Esophagus squamous epithelium (tissue), 5 donors: ENCODE data around the gene CENATAC. TPM values are rescaled to one million over a fixed set of nuclear protein-coding genes. Genes with fewer than 3 reads are reported as not detected.
A peak's percentile ranks its signal among the peaks of the same experiment; 100 is the strongest.

Experiments used
- DNase-seq: peaks from one replicate; lab custom pipeline; 2025; lab: John Stamatoyannopoulos, UW
- H3K27ac ChIP-seq, 4 donors: fragments of 200-600 bp; sonication (generic); one replicate each; pipeline ENCODE4 v1.5.1; 2016 to 2019; ENCODE audit warnings: mild to moderate bottlenecking in 1 of 4
- H3K27me3 ChIP-seq, 4 donors: fragments of 200-600 bp; sonication (generic); 1 replicate in 3 of 4; 2 replicates in 1 of 4; pipeline versions ENCODE4 v1.5.1 to v1.6.0; 2017 to 2021; ENCODE audit warnings: antibody characterized with exemption in 1 of 4
- H3K36me3 ChIP-seq, 3 donors: fragments of 200-600 bp; sonication (generic); one replicate each; pipeline ENCODE4 v1.5.1; 2016 to 2019
- H3K4me1 ChIP-seq, 3 donors: fragments of 200-600 bp; sonication (generic); one replicate each; pipeline ENCODE4 v1.5.1; 2017 to 2019
- H3K4me3 ChIP-seq, 4 donors: fragments of 200-600 bp; sonication (generic); 1 replicate in 3 of 4; 2 replicates in 1 of 4; pipeline ENCODE4 v1.5.1; 2016 to 2019; ENCODE audit warnings: mild to moderate bottlenecking in 2 of 4, moderate library complexity in 1 of 4
- H3K9me3 ChIP-seq, 3 donors: fragments of 200-600 bp; sonication (generic); one replicate each; pipeline ENCODE4 v1.5.1; 2016 to 2019
- POLR2A ChIP-seq, 4 donors: fragments of 450-650 bp; IDR thresholded peaks; one replicate each; pipeline ENCODE4 v1.6.1; 2017; ENCODE audit warnings: antibody characterized with exemption in 4 of 4, mild to moderate bottlenecking in 4 of 4, moderate library complexity in 3 of 4
- WGBS, 2 donors: methylation state at CpG; one replicate each; pipeline ENCODE4 v1.1.5; 2018; 5-methylcytosine and 5-hydroxymethylcytosine counted together
- intact Hi-C: fragments of 100-400 bp; cut with DNase I; formaldehyde crosslinking; loops from one replicate; pipeline ENCODE4 v1.15.0; 2022
- total RNA-seq, 4 donors: library from RNA; depleted of rRNA; stranded (reverse); fragments of >200 nt; gene quantifications; one replicate each; pipeline ENCODE4 v1.1.0, GENCODE V29; 2016
- TF ChIP-seq, protein P1 (sequence below), 6 experiments: fragments of 450-650 bp in 4 of 6; fragments of 200-600 bp in 2 of 6; sonication (generic) in 2 of 6; IDR thresholded peaks; one replicate each; pipeline ENCODE4 v1.5.1; 2016 to 2019; ENCODE audit warnings: antibody characterized with exemption in 6 of 6, mild to moderate bottlenecking in 4 of 6, moderate library complexity in 4 of 6
- donor health status: DM: yes; HTN: yes; CAD: no.

The CENATAC gene
- total RNA-seq, 4 donors from 2014 or later, result 9.2 to 58.9 (median 29.4) TPM

DNA sequence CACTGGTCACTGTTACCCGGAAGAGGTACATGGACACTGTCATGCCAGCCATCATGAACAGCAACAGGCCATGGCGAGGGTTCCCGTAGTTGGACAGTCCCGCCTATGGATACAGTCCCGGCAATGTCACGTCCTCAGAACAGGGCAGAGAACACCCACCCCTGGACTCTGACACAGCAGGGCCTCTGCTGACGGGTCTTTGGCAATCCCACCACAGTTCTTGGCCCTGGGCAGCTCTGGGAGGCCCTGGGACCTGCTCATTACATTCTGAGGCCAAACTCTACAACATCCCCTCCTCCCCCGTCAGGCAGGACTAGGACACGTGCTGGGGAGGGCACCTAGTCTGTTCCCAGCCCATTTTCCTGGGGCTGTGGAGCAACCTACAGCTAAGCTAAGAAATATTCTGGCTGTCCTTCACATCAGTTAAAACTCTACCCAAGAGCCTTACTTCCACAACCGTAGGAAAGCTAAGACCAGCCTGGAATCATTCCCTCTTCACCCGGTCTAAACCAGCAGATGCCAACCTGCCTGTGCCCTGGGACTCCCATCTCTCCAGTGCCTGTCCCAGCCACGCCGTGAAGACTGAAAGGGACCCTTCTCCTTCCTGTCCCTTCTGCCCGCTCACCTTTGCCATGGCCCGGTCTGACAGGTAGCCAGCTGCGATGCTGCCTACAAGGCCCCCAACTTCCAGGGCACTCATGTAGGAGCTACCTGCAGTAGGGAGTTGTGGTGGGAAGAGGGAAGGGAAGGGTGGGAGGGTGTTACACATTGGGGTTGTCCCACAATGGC is 28.2 kb downstream of the CENATAC start:
- 82 to 84% methylated on average over 8 to 13 of the region's 16 CpGs for WGBS, 2 donors
- no peak for TF ChIP-seq POLR2A (IDR thresholded peaks at IDR 0.05)
- TF ChIP-seq, protein P1, sequence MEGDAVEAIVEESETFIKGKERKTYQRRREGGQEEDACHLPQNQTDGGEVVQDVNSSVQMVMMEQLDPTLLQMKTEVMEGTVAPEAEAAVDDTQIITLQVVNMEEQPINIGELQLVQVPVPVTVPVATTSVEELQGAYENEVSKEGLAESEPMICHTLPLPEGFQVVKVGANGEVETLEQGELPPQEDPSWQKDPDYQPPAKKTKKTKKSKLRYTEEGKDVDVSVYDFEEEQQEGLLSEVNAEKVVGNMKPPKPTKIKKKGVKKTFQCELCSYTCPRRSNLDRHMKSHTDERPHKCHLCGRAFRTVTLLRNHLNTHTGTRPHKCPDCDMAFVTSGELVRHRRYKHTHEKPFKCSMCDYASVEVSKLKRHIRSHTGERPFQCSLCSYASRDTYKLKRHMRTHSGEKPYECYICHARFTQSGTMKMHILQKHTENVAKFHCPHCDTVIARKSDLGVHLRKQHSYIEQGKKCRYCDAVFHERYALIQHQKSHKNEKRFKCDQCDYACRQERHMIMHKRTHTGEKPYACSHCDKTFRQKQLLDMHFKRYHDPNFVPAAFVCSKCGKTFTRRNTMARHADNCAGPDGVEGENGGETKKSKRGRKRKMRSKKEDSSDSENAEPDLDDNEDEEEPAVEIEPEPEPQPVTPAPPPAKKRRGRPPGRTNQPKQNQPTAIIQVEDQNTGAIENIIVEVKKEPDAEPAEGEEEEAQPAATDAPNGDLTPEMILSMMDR (IDR thresholded peaks at IDR 0.05), result no peak
- peaks cover 0 to 69% (median 13%) of the 10 kb centered on the region in 3 donors for H3K36me3 ChIP-seq
- H3K9me3 ChIP-seq, result no peaks in the 10 kb centered on the region
- H3K4me1 ChIP-seq, result peaks cover 12 to 58% (median 19%) of the 10 kb centered on the region in 3 donors
- H3K27me3 ChIP-seq, result no peaks in the 10 kb centered on the region
- no peak overlapping the region for H3K4me3 ChIP-seq
- no peak overlapping the region for H3K27ac ChIP-seq
- no peak for DNase-seq
- intact Hi-C loops, result no loop called here

DNA sequence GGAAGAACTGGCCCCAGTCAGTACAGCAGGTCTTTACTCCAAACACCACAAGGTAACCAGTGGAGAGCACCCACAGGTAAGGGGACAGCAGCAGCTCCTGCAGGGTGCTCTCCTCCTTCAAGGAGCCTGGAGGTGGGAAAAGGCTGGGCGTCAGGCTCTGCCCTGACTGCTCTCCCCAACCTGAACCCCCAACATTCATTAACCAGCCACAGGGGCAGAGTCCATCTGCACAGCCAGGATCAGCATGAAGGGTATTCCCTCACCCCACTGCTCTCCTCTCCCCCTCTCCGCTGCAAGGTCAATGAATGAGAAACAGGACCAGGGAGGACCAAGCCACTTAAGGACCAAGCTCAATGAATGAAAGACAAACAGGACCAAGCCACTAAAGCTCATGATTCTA is 29.0 kb downstream of the CENATAC start:
- Histone ChIP-seq H3K4me3 (no peak overlapping the region), H3K36me3 (peaks cover 0 to 61% (median 13%) of the 10 kb centered on the region in 3 donors), H3K4me1 (peaks cover 12 to 53% (median 19%) of the 10 kb centered on the region in 3 donors), H3K9me3 (no peaks in the 10 kb centered on the region), H3K27ac (no peak overlapping the region), H3K27me3 (no peaks in the 10 kb centered on the region)
- WGBS, 2 donors, result 83 to 100% methylated on average over 1 of the region's 2 CpGs
- no peak for DNase-seq
- intact Hi-C loops, result no loop called here
- no peak for TF ChIP-seq POLR2A (IDR thresholded peaks at IDR 0.05)
- TF ChIP-seq, protein P1 (IDR thresholded peaks at IDR 0.05), result no peak

DNA sequence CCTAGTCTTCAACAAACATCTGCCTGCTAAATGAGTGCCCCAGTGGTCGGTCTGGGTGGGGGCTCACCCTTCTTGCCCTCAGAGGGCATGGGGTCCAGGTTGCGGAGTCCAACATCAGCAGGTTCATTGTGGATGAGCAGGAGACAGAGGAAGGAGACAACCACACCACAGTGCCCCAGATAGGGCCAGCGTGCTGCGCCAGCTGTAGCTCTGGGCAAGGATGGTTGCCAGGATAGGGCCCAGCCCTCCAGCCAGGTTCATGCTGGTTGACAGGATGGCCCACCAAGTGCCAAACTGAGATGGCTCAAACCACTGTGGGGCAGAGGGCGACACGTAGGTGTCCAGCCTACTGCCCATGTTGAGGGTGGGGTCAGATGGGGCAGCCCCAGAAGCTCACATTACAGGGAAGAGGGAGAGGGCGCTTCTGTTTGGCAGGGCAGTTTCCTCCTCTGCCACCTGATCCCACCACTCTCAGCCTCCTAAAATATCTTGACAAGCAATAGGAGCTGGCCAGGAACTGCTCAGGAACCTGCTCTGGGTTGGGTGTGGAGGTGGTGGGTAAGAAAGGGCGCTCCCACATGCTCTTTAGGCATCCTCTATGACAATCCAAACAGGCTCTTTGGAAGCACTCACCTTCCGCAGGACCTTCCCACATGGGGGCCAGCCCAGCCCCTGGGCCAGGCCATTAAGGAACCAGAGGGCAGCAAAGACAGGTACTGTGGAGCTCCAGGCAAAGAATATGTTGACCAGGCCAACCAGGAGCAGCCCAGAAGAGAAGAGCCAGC is 29.8 kb downstream of the CENATAC start:
- H3K4me3 ChIP-seq, result no peak overlapping the region
- no peaks in the 10 kb centered on the region for H3K27me3 ChIP-seq
- H3K36me3 ChIP-seq, result peaks cover 0 to 53% (median 13%) of the 10 kb centered on the region in 3 donors
- no peak for TF ChIP-seq POLR2A (IDR thresholded peaks at IDR 0.05)
- TF ChIP-seq, protein P1 (IDR thresholded peaks at IDR 0.05), result no peak
- peaks cover 12 to 48% (median 19%) of the 10 kb centered on the region in 3 donors for H3K4me1 ChIP-seq
- no peak for DNase-seq
- intact Hi-C loops, result no loop called here
- H3K27ac ChIP-seq, result no peak overlapping the region
- 100% methylated on average over 3 of the region's 9 CpGs; no CpG with 5 or more reads in 1 of the 2 donors for WGBS, 2 donors
- no peaks in the 10 kb centered on the region for H3K9me3 ChIP-seq

DNA sequence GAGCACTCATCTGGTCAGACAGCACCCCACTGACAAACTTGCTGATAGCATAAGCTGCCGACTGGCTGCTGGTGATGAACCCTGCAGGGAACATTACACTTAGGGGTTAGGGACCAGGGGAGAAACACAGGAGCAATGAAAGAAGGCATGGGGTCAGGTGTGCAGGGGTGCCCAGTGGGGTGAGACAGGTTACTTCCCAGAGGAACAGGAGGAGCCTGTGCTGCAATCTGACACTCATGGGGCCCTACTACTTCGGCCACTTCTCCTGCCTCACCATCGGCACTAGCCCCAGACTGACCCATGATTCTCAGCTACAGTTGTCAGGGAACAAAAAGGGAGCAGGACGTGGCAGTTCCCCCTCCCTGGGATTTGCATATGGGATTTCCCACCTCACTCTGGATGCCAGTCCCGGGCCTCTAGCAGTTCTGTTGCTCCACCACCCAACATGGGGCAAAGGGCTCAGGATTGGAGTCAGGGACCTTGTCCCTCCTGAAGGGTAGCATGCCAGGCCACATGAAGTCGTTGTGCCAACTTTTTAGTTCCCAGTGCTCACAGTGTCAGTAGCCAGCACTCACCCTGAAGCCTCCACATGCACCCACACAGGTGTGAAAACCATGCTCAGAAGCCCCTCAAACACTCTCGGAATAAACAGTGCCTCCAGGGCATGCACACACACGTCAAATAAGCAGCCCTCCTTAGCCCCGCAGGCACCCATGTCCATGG is 30.6 kb downstream of the CENATAC start:
- 75 to 83% methylated on average over 8 to 9 of the region's 9 CpGs for WGBS, 2 donors
- H3K27ac ChIP-seq, result peak overlapping the region in 1 of 4 donors; percentile 94
- intact Hi-C loops, result no loop called here

More for the DNA sequence above, 30.6 kb downstream of the CENATAC start:
- Histone ChIP-seq H3K9me3 (no peaks in the 10 kb centered on the region), H3K4me1 (peaks cover 12 to 43% (median 19%) of the 10 kb centered on the region in 3 donors), H3K36me3 (peaks cover 0 to 47% (median 9%) of the 10 kb centered on the region in 3 donors), H3K27me3 (no peaks in the 10 kb centered on the region), H3K4me3 (no peak overlapping the region)
- DNase-seq, result no peak
- TF ChIP-seq, protein P1 (IDR thresholded peaks at IDR 0.05), result no peak
- TF ChIP-seq POLR2A (IDR thresholded peaks at IDR 0.05), result no peak
